ENCODE data around the gene TSPAN13.
A peak's percentile ranks its signal among the peaks of the same experiment; 100 is the strongest.

TSPAN13 gene

GRCh38 chr7:16753102-16753931, at the start of gene TSPAN13:
Gene TSPAN13, plus strand, starts transcription at chr7:16753755. Its CDS starts 213 bp downstream, at chr7:16753968.
- peak; percentile 33 for DNase-seq (ENCODE audit: low spot score)

GRCh38 chr7:16708511-16708910, 45.0 kb upstream of the TSPAN13 start:
- no peak for DNase-seq (ENCODE audit: low spot score)

GRCh38 chr7:16708980-16709379, 44.6 kb upstream of the TSPAN13 start:
- no peak for DNase-seq (ENCODE audit: low spot score)

GRCh38 chr7:16710651-16711050, 42.9 kb upstream of the TSPAN13 start:
- no peak for DNase-seq (ENCODE audit: low spot score)

GRCh38 chr7:16711730-16712129, 41.8 kb upstream of the TSPAN13 start:
- no peak for DNase-seq (ENCODE audit: low spot score)

- no peak for DNase-seq (ENCODE audit: low spot score)
Measured at GRCh38 chr7:16712916-16713315, 40.6 kb upstream of the TSPAN13 start.

- no peak for DNase-seq (ENCODE audit: low spot score)
Measured at GRCh38 chr7:16715928-16716327, 37.6 kb upstream of the TSPAN13 start.

- no peak for DNase-seq (ENCODE audit: low spot score)
Measured at GRCh38 chr7:16718111-16718656, 35.4 kb upstream of the TSPAN13 start.

GRCh38 chr7:16719699-16720098, 33.9 kb upstream of the TSPAN13 start:
- no peak for DNase-seq (ENCODE audit: low spot score)

- DNase-seq (ENCODE audit: low spot score), result no peak
Measured at GRCh38 chr7:16721541-16721940, 32.0 kb upstream of the TSPAN13 start.

- no peak for DNase-seq (ENCODE audit: low spot score)
Measured at GRCh38 chr7:16724344-16724743, 29.2 kb upstream of the TSPAN13 start.

GRCh38 chr7:16726189-16726588, 27.4 kb upstream of the TSPAN13 start:
- no peak for DNase-seq (ENCODE audit: low spot score)

GRCh38 chr7:16727736-16728135, 25.8 kb upstream of the TSPAN13 start:
- DNase-seq (ENCODE audit: low spot score), result no peak

GRCh38 chr7:16728811-16729210, 24.7 kb upstream of the TSPAN13 start:
- DNase-seq (ENCODE audit: low spot score), result no peak

- no peak for DNase-seq (ENCODE audit: low spot score)
Measured at GRCh38 chr7:16729541-16729940, 24.0 kb upstream of the TSPAN13 start.

GRCh38 chr7:16730937-16731336, 22.6 kb upstream of the TSPAN13 start:
- DNase-seq (ENCODE audit: low spot score), result no peak

GRCh38 chr7:16732828-16733227, 20.7 kb upstream of the TSPAN13 start:
- DNase-seq (ENCODE audit: low spot score), result no peak

- DNase-seq (ENCODE audit: low spot score), result no peak
Measured at GRCh38 chr7:16734148-16734726, 19.3 kb upstream of the TSPAN13 start.

GRCh38 chr7:16735020-16735419, 18.5 kb upstream of the TSPAN13 start:
- DNase-seq (ENCODE audit: low spot score), result no peak

GRCh38 chr7:16738011-16738688, 15.4 kb upstream of the TSPAN13 start:
- DNase-seq (ENCODE audit: low spot score), result no peak

- DNase-seq (ENCODE audit: low spot score), result no peak
Measured at GRCh38 chr7:16739863-16740622, 13.5 kb upstream of the TSPAN13 start.

- DNase-seq (ENCODE audit: low spot score), result no peak
Measured at GRCh38 chr7:16740623-16740953, 13.0 kb upstream of the TSPAN13 start.
